ENCODE measurements around the gene CALD1. TPM values are rescaled to one million over a fixed set of nuclear protein-coding genes. Genes with fewer than 3 reads are reported as not detected.

Gene CALD1
- total RNA-seq, 4 donors from 2014 or later = 32.3 to 462 (median 98.4) TPM

- no peak for TF ChIP-seq POLR2A (IDR thresholded peaks at IDR 0.05)
- TF ChIP-seq CTCF (IDR thresholded peaks at IDR 0.05) = no peak
- no peaks in the 10 kb centered on the region for H3K36me3 ChIP-seq
- DNase-seq = no peak
- intact Hi-C loops (cut with DNase I) = no loop called here
- 47 to 54% methylated on average over 3 of the region's 3 CpGs for WGBS, 2 donors
- no peaks in the 10 kb centered on the region for H3K9me3 ChIP-seq
- peaks cover 0 to 20% (median 9%) of the 10 kb centered on the region in 3 donors for H3K4me1 ChIP-seq
- H3K4me3 ChIP-seq = no peak overlapping the region
- H3K27me3 ChIP-seq = no peaks in the 10 kb centered on the region
- peak overlapping the region; percentile 26 to 82 (median 64) for H3K27ac ChIP-seq
These were observed 37.4 kb upstream of the CALD1 start for GRCh38 chr7:134741907-134742635.

- Histone ChIP-seq H3K27ac (peak overlapping the region; percentile 26 to 82 (median 64)), H3K4me1 (peaks cover 0 to 16% (median 9%) of the 10 kb centered on the region in 3 donors), H3K36me3 (no peaks in the 10 kb centered on the region), H3K9me3 (no peaks in the 10 kb centered on the region), H3K4me3 (no peak overlapping the region), H3K27me3 (no peaks in the 10 kb centered on the region)
- TF ChIP-seq POLR2A (IDR thresholded peaks at IDR 0.05) (no peak), CTCF (IDR thresholded peaks at IDR 0.05) (no peak)
- no peak for DNase-seq
- WGBS, 2 donors = 36 to 38% methylated on average over 2 of the region's 2 CpGs
- intact Hi-C loops (cut with DNase I) = no loop called here
These were observed 36.6 kb upstream of the CALD1 start for GRCh38 chr7:134742688-134743350.

- 68 to 80% methylated on average over 3 of the region's 3 CpGs for WGBS, 2 donors
- Histone ChIP-seq H3K36me3 (no peaks in the 10 kb centered on the region), H3K27ac (no peak overlapping the region), H3K4me3 (no peak overlapping the region), H3K4me1 (peaks cover 0 to 16% (median 9%) of the 10 kb centered on the region in 3 donors), H3K27me3 (no peaks in the 10 kb centered on the region), H3K9me3 (no peaks in the 10 kb centered on the region)
- no peak for DNase-seq
- intact Hi-C loops (cut with DNase I) = no loop called here
- no peak for TF ChIP-seq CTCF (IDR thresholded peaks at IDR 0.05)
- TF ChIP-seq POLR2A (IDR thresholded peaks at IDR 0.05) = no peak
These were observed 34.9 kb upstream of the CALD1 start for GRCh38 chr7:134744569-134744968.

- DNase-seq = no peak
- Histone ChIP-seq H3K4me3 (no peak overlapping the region), H3K27ac (no peak overlapping the region), H3K36me3 (no peaks in the 10 kb centered on the region), H3K27me3 (no peaks in the 10 kb centered on the region), H3K9me3 (no peaks in the 10 kb centered on the region), H3K4me1 (peaks cover 0 to 20% (median 16%) of the 10 kb centered on the region in 3 donors)
- 79 to 80% methylated on average over 4 to 5 of the region's 5 CpGs for WGBS, 2 donors
- TF ChIP-seq POLR2A (IDR thresholded peaks at IDR 0.05) (no peak), CTCF (IDR thresholded peaks at IDR 0.05) (no peak)
- intact Hi-C loops (cut with DNase I) = no loop called here
These were observed 32.1 kb upstream of the CALD1 start for GRCh38 chr7:134747326-134747725.
